LoVo (cell line): ENCODE measurements around the gene ITGA2B.
"Not testable (repeated sequence)": the region's sequence is repeated elsewhere in the genome, so short reads cannot be mapped to it uniquely, and the experiment has no call there.

Experiments used
- DNase-seq: peaks from one replicate; pipeline ENCODE4 v3.0.0-alpha.2; 2016; ENCODE audit warnings: low spot score

ITGA2B gene

DNA sequence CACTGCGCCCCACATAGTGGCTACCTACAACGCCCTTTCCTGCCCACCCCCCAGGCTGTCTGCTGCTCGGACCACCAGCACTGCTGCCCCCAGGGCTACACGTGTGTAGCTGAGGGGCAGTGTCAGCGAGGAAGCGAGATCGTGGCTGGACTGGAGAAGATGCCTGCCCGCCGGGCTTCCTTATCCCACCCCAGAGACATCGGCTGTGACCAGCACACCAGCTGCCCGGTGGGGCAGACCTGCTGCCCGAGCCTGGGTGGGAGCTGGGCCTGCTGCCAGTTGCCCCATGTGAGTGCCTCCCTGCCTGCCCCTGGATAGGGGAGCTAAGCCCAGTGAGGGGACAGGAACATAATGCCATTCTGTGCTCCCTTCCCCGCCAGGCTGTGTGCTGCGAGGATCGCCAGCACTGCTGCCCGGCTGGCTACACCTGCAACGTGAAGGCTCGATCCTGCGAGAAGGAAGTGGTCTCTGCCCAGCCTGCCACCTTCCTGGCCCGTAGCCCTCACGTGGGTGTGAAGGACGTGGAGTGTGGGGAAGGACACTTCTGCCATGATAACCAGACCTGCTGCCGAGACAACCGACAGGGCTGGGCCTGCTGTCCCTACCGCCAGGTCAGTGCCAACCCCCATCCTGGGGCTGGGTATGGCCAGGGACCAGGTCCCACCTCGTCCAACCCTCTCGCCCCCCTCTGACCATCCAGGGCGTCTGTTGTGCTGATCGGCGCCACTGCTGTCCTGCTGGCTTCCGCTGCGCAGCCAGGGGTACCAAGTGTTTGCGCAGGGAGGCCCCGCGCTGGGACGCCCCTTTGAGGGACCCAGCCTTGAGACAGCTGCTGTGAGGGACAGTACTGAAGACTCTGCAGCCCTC, 37.3 kb downstream of the ITGA2B start:
- DNase-seq: no peak

DNA sequence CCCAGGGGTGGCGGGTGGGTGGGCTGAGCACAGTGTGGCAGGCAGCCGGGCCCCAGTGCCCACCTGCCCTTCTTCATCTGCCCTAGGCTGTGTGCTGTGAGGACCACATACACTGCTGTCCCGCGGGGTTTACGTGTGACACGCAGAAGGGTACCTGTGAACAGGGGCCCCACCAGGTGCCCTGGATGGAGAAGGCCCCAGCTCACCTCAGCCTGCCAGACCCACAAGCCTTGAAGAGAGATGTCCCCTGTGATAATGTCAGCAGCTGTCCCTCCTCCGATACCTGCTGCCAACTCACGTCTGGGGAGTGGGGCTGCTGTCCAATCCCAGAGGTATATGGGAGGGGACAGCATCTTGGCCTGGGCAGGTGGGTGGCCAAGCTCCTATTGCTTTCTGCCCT, 38.0 kb downstream of the ITGA2B start:
- no peak for DNase-seq

DNA sequence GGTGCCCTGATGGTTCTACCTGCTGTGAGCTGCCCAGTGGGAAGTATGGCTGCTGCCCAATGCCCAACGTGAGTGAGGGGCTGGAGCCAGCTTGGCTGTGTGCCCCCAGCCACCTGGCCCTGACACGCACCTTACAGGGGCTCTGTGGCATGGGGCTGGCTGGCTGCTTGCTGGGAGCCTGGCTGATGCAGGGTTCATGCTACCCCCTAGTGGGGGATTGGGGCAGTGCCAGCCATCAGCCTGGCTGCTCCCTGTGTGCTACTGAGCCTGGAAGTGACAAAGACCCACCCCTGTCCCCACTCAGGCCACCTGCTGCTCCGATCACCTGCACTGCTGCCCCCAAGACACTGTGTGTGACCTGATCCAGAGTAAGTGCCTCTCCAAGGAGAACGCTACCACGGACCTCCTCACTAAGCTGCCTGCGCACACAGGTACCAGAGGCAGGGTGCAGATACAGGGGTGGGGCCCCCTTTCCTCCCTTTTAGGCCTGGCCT, 38.7 kb downstream of the ITGA2B start:
- peak; percentile 47 for DNase-seq

DNA sequence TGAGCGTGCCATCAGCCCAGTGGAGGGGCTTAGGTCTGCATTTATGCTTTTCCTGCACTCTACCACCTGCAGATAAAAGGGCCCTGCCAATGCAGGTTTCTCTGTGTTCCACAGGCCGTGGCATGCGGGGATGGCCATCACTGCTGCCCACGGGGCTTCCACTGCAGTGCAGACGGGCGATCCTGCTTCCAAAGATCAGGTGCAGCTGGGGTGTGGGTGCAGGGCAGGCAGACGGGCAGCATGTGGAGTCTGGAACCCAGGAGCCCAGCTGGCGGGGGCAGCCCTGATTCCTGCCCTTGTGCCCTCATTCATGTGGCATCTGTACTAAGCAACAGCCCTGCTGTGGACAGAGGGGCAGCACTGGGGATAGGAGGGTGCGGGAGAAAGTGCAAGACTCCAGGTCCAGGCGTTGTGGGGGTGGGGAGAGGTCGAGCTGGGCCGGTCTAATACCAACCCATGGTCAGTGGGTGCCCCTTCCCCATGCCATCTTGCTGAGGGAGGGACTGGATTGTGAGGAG, 39.8 kb downstream of the ITGA2B start:
- DNase-seq: no peak

DNA sequence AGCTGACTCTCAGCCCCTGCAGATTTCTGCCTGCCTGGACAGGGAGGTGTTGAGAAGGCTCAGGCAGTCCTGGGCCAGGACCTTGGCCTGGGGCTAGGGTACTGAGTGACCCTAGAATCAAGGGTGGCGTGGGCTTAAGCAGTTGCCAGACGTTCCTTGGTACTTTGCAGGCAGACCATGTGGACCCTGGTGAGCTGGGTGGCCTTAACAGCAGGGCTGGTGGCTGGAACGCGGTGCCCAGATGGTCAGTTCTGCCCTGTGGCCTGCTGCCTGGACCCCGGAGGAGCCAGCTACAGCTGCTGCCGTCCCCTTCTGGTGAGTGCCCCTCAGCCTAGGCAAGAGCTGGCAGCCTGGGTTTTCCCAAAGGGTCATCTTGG, 40.5 kb downstream of the ITGA2B start:
- no peak for DNase-seq

DNA sequence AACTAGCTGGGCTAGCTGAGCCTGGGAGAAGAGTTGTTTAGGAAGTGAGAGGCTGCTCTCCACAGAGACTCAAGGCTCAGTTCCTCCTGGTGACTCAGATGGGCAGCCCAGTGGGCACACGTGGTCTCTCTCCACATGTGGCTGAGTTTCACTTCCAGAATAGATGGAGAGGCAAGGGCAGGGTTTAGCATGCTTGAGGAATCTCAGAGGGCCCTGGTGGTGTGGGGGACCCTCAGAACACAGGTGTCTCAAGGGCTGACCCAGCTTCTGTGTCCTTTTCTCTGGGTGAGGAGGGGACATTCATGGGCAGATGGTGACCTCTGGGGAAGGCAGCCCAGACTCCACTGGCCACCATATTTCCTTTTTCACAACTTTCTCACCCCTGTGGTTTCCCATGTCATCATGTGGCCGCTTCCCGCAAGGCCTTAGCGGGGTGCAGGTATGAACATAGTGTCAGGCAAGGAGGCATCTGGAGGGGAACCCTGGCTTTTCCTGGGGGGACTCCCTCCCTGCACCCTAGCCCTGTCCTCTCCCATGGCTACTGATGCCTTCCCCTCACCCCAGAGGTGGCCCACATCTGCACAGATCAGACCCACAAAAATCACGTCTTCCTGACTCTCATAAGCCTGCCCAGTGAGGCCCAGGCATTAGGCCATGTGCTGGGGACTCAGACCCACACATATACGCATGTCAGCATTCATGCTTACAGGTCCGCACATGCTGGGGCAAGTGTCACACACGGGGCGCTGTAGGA, 41.0 kb downstream of the ITGA2B start:
- no peak for DNase-seq

DNA sequence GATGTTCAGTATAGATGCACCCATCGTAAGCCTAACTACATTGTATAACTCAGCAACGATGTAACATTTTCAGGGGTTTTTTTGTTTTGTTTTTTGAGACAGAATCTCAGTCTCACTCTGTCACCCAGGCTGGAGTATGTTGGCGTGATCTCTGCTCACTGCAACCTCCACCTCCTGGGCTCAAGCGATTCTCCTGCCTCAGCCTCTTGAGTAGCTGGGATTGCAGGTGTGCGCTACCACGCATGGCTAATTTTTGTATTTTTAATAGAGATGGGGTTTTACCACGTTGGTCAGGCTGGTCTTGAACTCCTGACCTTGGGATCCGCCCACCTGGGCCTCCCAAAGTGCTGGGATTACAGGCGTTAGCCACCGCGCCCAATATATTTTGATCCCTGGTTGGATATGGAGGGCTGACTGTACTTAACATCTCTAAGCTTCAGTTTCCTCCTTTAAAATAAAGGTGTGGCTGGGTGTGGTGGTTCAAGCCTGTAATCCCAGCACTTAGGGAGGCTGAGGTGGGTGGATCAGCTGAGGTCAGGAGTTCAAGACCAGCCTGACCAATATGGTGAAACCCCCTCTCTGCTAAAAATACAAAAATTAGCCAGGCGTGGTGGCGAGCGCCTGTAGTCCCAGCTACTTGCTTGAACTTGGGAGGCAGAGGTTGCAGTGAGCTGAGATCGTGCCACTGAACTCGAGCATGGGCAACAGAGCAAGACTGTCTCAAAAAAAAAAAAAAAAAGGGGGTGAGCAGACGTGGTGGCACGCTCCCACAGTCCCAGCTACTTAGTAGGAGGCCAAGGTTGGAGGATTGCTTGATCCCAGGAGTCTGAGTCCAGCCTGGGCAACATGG, 42.0 kb downstream of the ITGA2B start:
- DNase-seq: not testable (repeated sequence)

DNA sequence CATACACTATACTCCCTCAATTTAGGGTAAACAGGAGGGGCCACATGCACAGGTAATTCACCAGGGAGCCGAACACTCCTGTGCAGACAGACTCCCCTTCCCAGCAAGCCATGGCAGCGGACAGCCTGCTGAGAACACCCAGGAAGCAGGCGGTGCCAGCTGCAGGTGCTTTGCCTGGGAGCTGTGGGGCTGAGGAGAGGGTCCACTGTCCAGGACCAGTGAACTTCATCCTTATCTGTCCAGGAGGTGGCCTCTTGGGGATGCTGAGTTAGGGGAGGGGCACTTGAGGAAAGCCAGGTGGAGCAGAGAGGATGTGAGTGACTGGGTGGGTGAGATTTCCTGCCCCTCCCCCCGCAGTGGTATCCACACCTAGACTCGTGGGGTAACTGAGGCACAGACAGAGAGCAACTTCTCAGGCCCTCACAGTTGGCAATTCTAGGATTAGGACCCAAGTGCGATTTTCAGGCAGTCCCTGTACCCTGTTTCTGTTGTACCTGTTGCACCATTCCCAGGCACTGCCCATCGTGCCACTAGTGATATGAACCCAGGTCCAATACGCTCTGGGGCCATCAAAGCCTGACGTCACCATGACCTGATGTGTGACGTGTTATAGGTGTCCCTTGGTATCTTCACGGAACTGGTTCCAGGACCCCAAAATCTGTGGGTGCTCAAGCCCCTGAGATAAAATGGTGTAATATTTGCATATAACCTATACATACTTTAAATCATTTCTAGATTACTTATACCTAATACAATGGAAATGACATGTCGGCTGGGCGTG, 43.2 kb downstream of the ITGA2B start:
- no peak for DNase-seq

DNA sequence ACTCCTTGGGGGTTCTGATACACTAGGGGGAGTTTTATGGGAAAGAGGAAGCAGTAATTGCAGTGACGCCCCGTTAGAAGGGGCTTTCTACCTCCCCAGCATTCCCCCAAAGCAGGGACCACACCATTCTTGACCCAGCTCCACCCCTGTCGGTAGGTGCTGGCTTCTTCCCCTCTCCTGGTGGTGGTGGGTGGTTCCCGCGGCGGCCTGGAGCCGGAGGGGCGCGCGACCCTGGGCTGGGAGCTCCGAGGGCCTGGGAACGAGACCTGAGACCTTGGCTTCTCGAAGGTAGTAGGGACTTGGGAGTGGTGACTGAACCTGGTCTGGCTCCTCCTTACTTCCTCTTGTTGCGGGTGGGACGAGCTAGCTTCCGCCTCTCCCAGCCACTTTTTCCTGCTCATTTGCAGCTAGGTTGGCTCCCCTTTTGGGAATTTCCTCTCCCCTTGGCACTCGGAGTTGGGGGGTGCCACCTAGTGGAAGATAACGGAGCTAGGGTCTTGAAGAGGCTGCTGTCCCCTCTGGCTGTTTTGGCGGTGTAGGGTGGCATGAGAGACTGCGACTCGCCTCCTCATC, 43.9 kb downstream of the ITGA2B start:
- DNase-seq: peak; percentile 47

DNA sequence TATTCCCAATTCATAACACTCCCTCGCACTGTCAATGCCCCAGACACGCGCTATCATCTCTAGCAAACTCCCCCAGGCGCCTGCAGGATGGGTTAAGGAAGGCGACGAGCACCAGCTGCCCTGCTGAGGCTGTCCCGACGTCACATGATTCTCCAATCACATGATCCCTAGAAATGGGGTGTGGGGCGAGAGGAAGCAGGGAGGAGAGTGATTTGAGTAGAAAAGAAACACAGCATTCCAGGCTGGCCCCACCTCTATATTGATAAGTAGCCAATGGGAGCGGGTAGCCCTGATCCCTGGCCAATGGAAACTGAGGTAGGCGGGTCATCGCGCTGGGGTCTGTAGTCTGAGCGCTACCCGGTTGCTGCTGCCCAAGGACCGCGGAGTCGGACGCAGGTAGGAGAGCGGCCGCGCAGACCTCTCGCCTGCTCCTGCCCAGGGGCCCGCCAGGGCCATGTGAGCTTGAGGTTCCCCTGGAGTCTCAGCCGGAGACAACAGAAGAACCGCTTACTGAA, 44.5 kb downstream of the ITGA2B start, which contains the start of gene GRN:
GRN (plus strand) TSS at position 364 of the 515 bp plus-strand sequence. CDS start 3,863 bp downstream, outside the sequence.
- peak; percentile 97 for DNase-seq

DNA sequence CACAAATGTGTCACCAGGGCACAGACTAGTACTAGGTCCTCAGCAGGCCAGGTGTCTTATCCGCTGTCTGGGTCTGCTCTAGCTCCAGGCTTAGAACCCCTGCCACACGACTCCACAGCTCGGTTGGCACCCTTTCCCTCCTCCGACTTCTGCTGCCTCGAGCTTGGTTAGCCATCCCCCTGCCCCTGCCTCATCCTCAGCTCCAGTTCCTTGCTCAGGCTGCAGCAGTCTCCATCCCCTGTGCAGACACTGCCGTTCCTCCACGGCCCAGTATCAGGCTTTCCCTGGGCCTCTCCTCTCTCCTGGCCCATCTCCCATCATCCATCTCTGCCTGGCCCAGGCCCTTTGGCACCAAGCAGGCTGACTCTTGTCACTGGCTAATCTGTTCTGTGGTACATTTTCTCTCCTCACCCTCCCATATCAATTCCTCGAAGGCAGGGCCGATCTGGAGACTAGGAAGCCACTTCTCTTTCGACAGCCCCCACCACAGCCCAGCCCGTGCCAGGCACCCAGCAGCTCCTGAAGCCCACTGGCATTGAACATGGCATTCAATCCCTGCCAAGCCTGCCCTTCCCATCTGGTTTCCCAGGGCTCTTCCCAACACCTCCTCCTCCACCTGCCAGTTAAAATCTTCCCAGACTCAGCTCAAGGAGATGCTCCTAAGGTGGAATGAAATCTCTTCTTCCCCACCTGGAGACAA, 45.8 kb downstream of the ITGA2B start:
- DNase-seq: no peak

DNA sequence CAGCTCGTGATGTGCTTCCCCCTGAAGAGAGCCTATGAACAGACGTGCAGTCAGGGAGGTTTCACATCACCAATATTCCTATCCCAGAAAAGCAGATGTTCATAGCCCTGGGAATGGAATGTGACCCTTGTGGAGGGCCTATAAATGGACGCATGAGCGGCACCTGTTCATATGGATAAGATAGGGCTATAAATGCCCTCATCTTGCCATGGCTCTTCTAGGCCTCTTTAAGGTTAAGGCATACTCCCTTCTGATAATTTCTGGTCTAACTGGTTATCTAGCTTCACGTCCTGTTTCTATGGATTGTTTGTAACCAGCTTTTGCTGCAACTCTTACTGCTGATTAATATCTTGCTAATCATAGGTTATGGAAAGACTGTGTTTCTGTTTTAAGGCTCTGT, 48.9 kb downstream of the ITGA2B start:
- not testable (repeated sequence) for DNase-seq

DNA sequence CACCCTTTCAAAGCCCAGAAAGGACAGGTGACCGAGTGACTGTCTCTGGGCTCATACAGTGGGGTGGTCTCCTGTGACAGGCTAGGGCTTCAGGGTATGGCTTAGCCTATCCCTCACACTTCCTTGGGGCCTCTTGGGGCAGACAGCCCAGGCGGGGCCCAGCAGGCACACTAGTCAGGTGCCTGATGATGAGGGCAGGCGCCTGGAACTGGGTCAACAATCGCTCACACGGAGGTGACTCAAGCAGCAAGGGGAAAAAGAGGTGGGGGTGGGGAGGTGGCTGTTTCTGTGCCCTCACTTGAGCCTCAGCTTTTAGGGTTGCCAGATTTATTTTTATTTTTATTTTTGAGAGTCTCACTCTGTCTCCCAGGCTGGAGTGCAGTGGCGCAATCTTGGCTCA, 50.7 kb downstream of the ITGA2B start:
- no peak for DNase-seq

DNA sequence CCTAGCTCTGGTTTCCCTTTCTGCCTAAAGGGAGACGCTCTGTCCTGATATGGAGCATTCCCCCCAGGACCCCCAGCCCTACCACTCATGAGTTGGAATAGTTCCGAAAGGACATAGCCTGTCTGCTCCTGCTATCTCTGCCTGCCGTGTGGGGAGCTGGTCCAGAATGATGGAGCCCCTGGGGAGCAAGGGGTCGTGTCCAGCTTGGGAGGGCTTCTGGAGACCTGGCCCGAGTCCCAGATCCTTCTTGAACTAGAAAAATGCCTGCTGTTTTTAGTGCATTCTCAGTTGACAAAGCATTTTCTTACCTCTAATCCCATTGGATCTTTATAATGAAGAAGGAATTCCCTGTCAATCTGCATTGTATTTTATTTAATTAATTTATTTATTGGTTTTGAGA, 53.5 kb downstream of the ITGA2B start:
- DNase-seq: no peak

DNA sequence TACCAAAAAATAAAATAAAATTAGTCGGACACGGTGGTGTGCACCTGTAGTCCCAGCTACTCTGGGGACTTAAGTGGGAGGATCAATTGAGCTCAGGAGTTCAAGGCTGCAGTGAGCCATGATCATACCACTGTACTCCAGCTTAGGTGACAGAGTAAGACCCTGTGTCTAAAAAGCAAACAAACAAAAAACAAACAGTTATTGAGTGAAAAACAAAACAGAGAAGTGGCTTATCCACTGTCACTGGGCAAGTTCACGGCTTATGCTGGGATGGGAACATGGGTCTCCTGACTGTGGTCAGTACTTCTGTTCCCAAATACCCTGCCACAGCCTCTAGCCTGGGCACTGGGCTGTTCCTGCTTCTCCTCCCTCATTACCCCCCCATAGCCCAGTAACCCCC, 53.9 kb downstream of the ITGA2B start:
- DNase-seq: no peak

DNA sequence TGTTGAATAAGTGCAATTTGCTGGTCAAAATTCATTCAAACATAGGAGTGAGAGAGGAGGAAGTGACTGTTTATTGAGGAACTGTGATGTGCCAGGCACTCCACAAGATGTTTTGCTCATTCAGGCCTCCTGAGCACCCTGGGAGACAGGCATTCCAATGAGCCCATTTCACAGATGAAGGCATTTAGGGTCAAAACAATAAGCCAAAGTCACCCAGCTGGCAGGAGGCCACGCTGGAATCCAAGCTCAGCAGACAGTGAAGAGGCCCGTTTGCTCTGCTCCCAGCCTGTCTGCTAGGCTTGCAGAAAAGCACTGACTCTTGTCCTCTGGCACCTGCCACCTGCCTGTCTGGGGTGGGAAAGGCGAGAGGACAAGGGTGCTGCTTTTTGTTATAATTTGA, 54.7 kb downstream of the ITGA2B start:
- no peak for DNase-seq

DNA sequence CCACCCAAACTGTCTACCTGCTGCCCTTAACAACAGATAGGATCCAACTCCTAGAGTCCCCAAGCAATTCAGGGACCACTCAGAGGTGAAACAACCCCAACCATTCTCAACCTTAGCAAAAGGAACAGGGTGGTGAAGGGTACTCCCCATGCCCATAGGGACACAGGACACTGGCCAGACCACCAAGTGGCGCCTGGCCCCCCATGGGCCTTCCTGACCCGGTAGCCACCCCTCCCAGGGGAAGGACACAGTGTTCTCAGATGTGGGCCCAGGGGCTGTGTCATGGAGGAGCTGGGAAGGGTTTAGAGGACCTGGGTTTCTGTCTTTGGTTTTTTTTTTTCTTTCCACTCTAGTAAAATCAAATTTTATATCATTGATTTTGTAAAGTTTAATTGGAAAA, 55.1 kb downstream of the ITGA2B start:
- DNase-seq: no peak

DNA sequence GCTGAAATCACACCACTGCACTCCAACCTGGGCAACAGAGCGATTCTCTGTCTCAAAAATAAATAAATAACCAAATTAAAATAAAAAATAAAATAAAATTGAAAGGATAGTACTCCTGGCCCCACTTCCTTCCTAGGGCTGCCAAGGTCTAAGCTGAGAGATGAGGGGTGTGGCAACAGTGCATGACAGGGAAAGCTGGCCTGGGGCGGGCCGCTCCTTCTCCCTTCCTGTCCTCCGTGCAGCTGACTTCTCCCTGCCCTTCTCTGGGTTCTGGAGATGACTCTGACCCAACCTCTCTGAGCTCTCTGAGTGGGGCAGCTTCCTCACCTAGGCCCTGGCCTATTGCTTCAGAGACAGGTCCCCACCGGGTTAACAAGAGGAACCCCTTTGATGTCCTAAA, 56.1 kb downstream of the ITGA2B start:
- no peak for DNase-seq

DNA sequence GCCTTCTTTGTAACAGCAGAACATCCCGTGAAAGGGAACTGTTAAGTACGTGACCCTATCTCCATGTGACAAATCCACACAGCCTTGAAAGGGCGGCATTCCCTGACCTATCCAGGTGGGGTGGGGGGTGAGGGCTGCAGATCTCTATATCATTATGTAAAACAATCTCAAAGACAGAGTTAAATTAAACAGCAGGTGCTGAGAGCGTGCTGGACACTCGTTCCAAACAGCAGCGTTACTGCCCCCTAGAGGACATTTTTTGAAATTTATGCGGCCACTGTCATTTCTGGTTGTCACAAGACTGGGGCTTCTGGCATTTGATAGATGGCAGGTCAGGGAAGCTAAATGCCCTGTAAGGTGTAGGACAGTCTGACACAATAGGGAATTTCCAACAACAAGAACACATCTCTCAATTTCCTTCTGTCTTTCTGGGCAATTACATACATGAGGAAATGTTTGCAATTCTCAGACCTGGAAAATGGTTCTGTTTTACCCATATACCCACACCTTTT, 58.1 kb downstream of the ITGA2B start:
- DNase-seq: peak; percentile 76

DNA sequence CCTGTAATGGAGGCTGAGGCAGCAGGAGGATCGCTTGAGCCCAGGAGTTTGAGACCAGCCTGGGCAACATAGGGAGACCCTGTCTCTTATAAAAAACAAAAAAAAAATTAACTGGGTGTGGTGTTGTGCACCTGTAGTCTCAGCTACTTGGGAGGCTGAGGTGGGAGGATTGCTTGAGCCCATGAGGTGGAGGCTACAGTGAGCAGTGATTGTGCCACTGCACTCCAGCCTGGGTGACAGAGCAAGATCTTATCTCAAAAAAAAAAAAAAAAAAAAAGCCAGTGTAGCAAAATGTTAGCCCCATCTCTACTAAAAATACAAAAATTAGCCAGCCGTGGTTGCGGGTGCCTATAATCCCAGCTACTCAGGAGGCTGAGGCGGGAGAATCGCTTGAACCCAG, 59.2 kb downstream of the ITGA2B start:
- DNase-seq: not testable (repeated sequence)
